GM12873 (cell line): ENCODE data around the gene COL5A1.

Experiments used
- CTCF ChIP-seq: IDR thresholded peaks from 2 replicates; pipeline ENCODE4 v1.5.1; 2012; ENCODE audit warnings: low read depth, mild to moderate bottlenecking, moderate library complexity, low read length, control low read depth; ENCODE audit not compliant: insufficient read depth; ENCODE audit errors: missing control alignments

Gene COL5A1

DNA sequence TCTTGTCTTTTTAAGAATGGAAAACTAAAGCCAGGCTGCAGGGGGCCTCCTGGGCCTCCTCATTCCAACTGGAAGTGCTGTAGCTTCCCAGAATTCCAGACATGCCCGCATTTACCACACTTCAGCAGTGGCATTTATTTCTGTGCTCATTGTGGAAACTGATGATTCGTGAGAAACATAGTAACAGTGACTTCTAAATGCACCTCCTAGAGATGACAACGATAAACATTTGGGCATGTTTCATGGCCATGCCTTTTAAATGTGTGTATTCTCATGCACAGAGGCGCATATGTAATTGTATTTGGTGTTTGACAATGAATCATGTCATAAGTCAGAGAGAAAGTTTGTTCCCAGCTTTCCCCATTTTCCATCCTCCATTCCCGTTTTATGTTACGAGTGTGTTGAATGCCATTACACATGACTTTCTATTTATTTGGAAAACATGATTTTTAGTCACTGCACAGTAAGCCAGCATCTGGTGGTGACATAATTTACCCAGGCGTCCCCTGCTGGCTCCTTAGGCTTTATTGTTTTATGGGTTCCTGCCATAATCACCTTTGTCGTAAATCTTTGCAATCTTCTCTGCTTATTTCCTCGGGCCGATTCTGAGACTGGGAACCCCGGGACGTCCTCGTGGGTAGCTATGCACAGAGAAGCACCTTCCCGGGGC lies 170.2 kb downstream of the COL5A1 start:
- no peak for TF ChIP-seq CTCF

DNA sequence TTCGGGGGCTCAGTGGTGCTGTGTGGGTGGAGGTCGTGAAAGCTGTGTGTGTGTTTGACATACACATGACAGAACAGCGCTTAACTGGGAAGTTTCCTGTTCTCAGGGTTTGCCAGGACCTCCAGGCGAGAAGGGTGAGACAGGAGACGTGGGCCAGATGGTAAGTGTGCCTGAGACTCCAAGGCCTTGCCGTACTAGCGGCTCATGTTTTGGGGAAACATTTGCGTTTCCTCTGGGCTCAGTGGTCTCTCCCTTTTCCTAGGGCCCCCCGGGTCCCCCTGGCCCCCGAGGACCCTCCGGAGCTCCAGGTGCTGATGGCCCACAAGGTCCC lies 170.7 kb downstream of the COL5A1 start:
- no peak for TF ChIP-seq CTCF

DNA sequence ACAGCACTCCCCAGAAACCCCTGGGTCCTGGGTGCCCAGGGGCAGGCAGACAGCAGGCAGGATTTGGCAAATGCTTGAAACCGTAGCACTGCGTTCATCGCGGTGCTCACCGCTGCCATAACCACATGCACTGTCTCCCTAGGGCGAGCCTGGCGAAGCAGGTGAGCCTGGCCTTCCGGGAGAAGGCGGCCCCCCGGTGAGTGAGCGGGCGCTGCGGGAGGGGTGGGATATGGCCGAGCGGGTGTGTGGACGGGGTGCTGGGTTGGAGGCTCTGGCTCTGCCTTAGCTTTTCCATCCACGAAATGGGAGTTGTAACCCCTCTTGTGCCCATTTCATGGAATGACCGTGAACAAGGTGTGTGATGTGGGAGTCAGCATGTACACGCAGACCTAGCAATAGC lies 172.2 kb downstream of the COL5A1 start:
- TF ChIP-seq CTCF, result no peak

DNA sequence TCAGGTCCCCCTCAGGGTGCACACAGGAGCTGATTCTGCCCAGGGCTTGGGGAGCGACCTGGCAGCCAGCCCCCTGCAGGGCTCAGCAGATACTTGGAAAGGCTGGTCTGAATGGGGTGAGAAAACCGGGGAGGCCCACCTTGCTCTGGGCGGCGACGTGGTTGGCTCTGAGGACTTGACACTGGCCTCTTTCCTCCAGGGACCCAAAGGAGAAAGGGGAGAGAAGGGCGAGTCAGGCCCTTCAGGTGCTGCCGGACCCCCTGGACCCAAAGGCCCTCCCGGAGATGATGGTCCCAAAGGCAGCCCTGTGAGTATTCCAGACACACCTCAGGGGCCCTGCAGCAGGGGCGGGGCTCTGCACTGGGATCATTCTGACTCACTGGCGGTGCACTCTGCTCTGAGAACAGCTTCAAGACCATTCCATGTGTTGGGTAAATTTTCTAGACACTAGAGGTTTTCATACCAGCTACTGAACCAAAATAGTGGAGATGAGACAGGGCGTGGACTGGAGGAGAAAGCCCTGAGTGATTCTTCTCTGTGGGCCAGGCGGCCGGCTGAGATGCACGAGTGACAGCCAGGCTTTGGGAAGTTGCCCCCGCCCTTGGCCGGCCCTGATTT lies 173.1 kb downstream of the COL5A1 start:
- TF ChIP-seq CTCF, result no peak

- no peak for TF ChIP-seq CTCF
Observed at GRCh38 chr9:134815435-134816214, 174.0 kb downstream of the COL5A1 start.

GRCh38 chr9:134816264-134816663 lies 174.7 kb downstream of the COL5A1 start:
- TF ChIP-seq CTCF, result no peak

GRCh38 chr9:134818000-134818568 lies 176.5 kb downstream of the COL5A1 start:
- no peak for TF ChIP-seq CTCF
